Measurements from ENCODE around the gene CTNNA2. TPM values are rescaled to one million over a fixed set of nuclear protein-coding genes. Genes with fewer than 3 reads are reported as not detected.

The CTNNA2 gene
- total RNA-seq, 1 donor from 2014 or later: 15.0 TPM

DNA sequence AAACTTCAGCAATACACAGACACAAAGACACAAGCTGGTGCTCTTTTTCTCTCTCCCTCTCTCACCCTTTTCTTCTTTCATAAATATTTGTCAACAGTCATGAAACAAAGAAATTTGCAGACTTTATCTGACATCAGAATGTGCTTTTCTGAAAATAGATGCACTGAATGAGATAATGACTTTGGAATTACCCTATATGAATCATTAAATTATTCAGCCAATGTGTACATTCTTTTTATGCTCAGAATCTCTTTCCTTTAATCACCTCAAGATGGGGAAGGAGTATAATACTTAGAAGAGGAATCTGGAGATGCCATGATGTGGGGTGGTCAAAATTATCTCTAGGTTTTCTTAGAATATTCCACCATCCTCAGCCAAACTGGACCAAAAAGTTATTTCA, 501.8 kb downstream of the CTNNA2 start:
- no peak overlapping the region for H3K27ac Mint-ChIP-seq
- H3K4me3 Mint-ChIP-seq: no peak overlapping the region

DNA sequence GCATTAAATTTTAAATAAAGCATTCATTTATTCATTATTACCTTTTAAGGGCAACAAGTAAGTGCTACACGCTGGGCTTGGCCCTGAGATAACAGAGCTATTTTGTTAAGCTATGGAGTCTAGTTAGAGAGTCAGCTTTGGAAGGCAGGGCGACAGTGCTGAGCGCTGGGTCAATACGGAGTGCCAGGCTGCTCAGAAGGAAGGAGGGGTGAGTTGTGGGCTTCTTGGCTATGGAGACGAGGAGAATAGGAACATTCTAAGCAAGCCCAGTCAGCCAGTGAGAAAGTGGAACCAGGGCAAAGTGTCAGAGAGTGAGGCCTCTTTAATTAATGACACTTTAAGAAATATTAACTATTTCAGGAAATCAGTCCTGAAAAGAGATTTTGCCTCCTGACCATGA, 503.3 kb downstream of the CTNNA2 start:
- Mint-ChIP-seq H3K27ac (no peak overlapping the region), H3K36me3 (no peaks in the 10 kb centered on the region), H3K4me1 (ENCODE audit: unreplicated experiment) (peaks cover 3% of the 10 kb centered on the region), H3K27me3 (no peaks in the 10 kb centered on the region), H3K4me3 (no peak overlapping the region), H3K9me3 (no peaks in the 10 kb centered on the region)
- no peak for DNase-seq (ENCODE audit: extremely low spot score, unreplicated experiment)
- TF ChIP-seq, protein P1, sequence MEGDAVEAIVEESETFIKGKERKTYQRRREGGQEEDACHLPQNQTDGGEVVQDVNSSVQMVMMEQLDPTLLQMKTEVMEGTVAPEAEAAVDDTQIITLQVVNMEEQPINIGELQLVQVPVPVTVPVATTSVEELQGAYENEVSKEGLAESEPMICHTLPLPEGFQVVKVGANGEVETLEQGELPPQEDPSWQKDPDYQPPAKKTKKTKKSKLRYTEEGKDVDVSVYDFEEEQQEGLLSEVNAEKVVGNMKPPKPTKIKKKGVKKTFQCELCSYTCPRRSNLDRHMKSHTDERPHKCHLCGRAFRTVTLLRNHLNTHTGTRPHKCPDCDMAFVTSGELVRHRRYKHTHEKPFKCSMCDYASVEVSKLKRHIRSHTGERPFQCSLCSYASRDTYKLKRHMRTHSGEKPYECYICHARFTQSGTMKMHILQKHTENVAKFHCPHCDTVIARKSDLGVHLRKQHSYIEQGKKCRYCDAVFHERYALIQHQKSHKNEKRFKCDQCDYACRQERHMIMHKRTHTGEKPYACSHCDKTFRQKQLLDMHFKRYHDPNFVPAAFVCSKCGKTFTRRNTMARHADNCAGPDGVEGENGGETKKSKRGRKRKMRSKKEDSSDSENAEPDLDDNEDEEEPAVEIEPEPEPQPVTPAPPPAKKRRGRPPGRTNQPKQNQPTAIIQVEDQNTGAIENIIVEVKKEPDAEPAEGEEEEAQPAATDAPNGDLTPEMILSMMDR (conservative IDR thresholded peaks at IDR 0.05): no peak

More for the DNA sequence above, 501.8 kb downstream of the CTNNA2 start:
- DNase-seq (ENCODE audit: extremely low spot score, unreplicated experiment): no peak
- peaks cover 3% of the 10 kb centered on the region for H3K4me1 Mint-ChIP-seq (ENCODE audit: unreplicated experiment)
- H3K27me3 Mint-ChIP-seq: no peaks in the 10 kb centered on the region
- no peaks in the 10 kb centered on the region for H3K36me3 Mint-ChIP-seq
- no peaks in the 10 kb centered on the region for H3K9me3 Mint-ChIP-seq
- TF ChIP-seq, protein P1 (conservative IDR thresholded peaks at IDR 0.05): no peak

DNA sequence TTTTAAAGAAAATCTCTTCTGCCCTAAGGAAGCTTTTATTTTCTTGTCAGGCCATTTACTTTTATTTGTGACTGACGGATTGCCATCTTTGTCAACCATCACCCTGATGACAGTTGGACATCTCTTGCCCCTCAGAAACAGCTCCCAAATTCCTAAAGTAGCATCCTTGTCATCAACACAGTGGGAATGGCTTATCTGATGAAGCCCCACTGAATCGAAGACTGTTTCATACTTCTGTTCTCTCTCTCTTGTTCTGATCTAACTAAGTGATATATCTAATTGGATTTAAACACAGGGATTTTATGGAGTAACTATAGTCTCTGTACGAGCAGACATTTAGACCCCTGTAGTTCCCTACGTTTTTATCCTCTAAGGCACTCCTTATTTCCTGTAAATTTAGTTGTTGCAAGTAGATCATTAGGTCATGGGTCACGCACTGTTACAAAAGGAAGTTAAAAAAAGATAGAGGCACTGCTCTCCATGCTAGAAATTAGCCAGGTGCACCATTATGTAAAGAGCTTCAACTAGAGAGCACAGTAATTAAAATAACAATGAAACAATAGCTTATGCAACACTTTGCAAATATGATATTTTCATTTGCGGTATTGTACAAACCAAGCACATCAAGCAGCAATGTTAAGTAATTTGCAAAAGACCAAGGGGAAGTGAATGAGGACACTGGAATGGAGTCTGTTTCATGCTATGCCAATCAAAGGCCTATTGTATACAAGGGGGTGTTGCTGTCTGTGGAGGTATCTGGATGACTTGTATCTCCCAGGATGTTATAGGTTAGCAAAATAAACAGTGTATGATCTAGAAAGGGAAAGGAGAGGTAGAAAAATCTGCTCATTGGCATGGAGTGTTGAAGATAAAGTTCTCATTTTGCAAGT, 507.0 kb downstream of the CTNNA2 start:
- TF ChIP-seq, protein P1 (conservative IDR thresholded peaks at IDR 0.05): no peak
- Mint-ChIP-seq H3K36me3 (no peaks in the 10 kb centered on the region), H3K4me1 (ENCODE audit: unreplicated experiment) (peaks cover 3% of the 10 kb centered on the region), H3K27ac (no peak overlapping the region), H3K4me3 (no peak overlapping the region), H3K27me3 (no peaks in the 10 kb centered on the region), H3K9me3 (no peaks in the 10 kb centered on the region)
- DNase-seq (ENCODE audit: extremely low spot score, unreplicated experiment): no peak

DNA sequence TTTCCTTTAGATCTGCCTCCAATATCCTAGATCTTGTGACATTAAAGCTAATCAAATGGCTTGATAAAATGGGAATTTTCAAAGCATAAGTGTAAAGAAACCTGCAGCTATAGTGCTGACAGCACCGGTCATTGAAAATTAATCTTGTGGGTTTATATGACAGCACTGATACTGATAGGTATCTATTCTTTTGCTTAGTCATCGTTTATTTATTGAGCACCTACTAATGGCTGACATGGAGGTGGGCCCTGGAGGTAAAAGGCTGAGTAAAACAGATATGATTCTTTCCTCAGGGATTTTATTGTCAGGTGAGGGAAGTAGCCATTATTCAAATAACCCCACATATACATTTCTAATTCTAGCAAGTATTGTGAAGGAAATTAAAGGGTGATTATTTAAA, 509.2 kb downstream of the CTNNA2 start:
- Mint-ChIP-seq H3K27me3 (no peaks in the 10 kb centered on the region), H3K4me3 (no peak overlapping the region), H3K4me1 (ENCODE audit: unreplicated experiment) (no peaks in the 10 kb centered on the region), H3K27ac (no peak overlapping the region), H3K36me3 (no peaks in the 10 kb centered on the region), H3K9me3 (no peaks in the 10 kb centered on the region)
- no peak for DNase-seq (ENCODE audit: extremely low spot score, unreplicated experiment)
- TF ChIP-seq, protein P1 (conservative IDR thresholded peaks at IDR 0.05): no peak

DNA sequence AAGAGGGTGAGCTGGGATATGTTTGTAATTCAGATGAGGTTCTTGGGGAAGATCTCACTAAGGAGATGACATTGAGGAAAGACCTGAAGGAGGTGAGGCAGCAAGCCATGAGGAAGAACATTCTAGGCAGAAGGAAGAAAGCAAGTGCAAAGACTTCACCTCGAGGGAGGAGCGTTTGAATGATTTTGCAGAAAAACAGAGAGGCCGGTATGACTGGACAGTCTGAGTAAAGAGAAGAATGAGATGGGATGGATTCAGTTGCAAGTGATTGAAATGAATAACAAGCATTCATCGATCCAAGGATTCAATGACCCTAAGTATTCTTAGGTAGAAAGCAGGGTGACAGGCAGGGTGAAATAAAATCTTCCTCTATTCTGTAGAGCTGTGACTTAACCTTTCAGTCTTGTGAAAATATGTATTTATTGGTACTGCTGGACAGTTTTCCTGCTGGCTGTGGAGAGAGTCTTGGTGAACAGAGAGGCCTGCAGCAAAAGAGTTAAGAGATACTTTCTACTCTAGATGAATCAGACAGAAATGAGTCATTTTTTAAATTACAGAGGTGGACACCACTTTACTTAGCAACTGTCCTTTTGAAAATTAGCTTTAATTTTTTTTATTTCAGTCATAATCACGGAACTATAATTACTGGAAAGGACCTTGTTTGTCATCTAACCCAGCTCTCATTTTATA, 513.3 kb downstream of the CTNNA2 start:
- no peaks in the 10 kb centered on the region for H3K4me1 Mint-ChIP-seq (ENCODE audit: unreplicated experiment)
- H3K4me3 Mint-ChIP-seq: no peak overlapping the region
- no peaks in the 10 kb centered on the region for H3K27me3 Mint-ChIP-seq
- no peak overlapping the region for H3K27ac Mint-ChIP-seq
- H3K36me3 Mint-ChIP-seq: no peaks in the 10 kb centered on the region
- no peaks in the 10 kb centered on the region for H3K9me3 Mint-ChIP-seq
- DNase-seq (ENCODE audit: extremely low spot score, unreplicated experiment): no peak
- TF ChIP-seq, protein P1 (conservative IDR thresholded peaks at IDR 0.05): no peak
